ENCODE data around the gene CARMIL1.

Gene CARMIL1

DNA sequence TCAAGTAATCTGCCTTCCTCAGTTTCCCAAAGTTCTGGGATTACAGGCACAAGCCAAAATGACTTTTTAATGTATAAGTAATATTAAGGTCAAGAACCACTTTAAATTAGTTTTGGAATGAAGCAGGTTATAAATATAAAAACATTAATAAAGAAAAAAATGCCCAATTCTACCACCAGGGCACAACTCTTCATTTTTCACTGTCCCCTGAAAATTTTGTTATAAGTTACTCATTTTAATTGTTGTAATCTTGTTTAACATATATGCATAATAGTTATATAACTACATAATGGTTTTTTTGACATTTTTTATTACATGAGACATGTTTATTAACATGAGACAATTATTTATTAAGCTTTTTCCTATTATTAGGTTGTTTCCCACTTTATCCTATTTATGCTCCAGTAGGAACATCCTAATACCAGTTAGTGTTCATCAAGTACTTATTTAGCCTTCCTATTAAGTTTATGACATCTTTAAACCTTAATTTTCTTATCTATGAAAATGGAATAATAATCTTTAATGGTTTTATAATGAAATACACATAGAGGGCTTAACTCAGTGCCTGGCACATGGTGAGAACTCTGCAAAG, 190.7 kb downstream of the CARMIL1 start:
- TF ChIP-seq, protein P1, sequence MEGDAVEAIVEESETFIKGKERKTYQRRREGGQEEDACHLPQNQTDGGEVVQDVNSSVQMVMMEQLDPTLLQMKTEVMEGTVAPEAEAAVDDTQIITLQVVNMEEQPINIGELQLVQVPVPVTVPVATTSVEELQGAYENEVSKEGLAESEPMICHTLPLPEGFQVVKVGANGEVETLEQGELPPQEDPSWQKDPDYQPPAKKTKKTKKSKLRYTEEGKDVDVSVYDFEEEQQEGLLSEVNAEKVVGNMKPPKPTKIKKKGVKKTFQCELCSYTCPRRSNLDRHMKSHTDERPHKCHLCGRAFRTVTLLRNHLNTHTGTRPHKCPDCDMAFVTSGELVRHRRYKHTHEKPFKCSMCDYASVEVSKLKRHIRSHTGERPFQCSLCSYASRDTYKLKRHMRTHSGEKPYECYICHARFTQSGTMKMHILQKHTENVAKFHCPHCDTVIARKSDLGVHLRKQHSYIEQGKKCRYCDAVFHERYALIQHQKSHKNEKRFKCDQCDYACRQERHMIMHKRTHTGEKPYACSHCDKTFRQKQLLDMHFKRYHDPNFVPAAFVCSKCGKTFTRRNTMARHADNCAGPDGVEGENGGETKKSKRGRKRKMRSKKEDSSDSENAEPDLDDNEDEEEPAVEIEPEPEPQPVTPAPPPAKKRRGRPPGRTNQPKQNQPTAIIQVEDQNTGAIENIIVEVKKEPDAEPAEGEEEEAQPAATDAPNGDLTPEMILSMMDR (IDR thresholded peaks at IDR 0.05), result no peak

DNA sequence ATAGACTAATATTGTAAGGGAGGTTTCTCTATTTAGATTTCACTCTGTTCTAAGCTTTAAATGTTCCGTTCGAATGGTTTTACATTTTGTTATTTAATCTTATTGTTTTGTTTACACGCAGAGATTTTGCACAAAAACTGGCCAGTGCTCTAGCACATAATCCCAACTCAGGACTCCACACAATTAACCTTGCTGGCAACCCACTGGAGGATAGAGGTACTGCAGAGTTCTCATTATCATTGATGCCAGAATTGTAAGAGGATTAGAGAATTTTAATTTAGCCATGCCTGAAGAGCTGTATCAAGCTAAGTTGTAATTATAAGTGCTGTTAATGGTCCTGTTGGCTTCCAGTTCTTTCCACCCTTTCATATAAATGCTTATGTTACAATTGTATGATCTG, 193.1 kb downstream of the CARMIL1 start:
- TF ChIP-seq, protein P1 (IDR thresholded peaks at IDR 0.05), result peak; percentile 11; the same call in 1 of the 2 replicates

DNA sequence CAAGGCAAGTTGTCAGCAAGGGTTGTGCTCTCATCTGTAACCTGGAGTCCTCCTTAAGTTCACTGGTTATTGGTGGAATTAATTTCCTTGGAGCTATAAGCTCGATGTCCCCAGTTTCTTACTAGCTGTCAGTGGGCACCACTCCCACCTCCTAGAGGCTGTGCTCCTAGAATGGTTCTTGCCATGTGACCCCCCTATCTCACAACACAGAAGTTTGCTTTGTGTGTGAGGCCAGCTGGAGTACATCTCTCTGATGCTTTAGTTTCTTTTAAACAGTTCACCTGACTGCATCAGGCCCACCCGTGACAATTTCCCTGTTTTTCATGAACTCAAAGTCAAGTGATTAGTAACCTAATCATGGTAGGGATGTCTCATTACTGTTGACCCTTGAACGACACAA, 193.7 kb downstream of the CARMIL1 start:
- TF ChIP-seq, protein P1 (IDR thresholded peaks at IDR 0.05), result no peak

DNA sequence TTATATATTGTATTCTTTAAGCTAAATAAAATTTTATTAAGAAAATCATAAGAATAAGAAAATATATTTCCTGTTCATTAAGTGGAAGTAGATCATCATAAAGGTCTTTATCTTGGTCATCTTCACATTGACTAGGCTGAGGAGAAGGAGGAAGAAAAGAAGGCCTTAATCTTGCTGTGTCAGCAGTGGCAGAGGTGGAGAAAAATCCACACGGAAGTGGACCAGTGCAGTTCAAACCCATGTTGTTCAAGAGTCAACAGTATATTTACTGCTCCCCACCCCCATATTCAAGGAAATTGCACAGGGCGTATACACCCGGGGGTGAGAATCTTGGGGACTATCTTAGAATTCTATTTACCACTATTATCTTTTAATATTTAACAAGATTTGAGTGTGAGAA, 194.3 kb downstream of the CARMIL1 start:
- TF ChIP-seq, protein P1 (IDR thresholded peaks at IDR 0.05), result no peak

DNA sequence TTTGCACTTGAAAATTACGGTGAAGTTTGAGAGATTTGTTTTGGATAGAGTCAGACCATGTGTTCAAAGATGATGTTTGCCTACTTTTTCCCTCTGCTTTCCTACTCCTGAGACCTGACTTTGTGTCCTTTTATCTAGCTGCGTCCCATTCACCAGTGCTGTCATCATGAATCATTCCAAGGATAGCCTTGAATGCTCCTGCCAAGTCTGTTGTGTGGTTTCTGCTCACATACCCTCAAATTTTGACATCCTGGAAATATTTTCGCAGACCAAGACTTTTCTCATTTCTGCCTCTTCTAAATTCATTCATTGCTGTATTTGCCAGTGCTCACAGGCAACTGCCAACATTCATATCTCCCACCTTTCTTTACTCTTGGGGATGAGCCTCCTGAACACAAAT, 197.0 kb downstream of the CARMIL1 start:
- TF ChIP-seq, protein P1 (IDR thresholded peaks at IDR 0.05), result no peak

DNA sequence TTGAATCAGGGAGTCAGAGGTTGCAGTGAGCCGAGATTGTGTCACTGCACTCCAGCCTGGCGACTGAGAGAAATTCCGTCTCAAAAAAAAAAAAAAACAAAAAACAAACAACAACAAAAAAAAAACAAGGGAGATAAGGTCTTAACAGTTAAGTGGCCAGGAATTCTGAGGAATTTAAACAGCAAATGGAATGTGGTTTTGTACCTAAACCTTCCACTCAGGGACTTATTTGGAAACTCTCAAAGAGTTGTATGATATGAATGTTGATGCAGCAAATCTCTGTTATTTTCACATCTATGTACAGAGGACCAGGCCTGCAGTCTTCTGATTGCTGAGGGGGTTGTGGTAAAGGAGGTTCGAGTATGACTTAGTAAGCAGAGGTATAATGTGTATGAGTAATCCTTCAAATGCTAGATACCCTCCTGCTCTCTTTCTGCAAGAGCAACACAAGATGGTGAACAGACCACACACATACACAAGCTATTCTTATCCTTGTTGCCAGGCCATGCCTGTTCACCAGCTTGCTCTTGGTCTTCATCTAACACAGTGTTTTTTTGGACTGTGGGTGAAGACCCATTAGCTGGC, 197.9 kb downstream of the CARMIL1 start:
- TF ChIP-seq, protein P1 (IDR thresholded peaks at IDR 0.05), result no peak

DNA sequence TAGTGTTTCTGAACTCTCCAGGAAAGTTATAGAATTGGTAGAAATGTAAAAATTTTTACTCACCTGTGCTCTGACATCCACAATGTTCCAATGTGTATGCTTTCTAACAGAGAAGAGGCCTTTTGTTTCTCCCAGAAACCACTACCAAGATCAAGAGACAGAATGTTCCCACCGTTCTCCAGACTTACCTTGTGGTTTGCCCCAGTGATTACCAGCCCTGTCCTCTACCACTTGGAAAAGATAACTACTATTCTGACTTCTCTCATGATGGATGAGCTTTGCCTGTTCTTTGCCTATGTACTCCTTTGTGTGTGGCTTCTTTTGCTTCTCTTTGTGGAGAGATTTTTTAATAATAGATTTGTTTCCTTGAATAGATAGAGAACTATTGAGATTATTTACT, 199.8 kb downstream of the CARMIL1 start:
- TF ChIP-seq, protein P1 (IDR thresholded peaks at IDR 0.05), result no peak

DNA sequence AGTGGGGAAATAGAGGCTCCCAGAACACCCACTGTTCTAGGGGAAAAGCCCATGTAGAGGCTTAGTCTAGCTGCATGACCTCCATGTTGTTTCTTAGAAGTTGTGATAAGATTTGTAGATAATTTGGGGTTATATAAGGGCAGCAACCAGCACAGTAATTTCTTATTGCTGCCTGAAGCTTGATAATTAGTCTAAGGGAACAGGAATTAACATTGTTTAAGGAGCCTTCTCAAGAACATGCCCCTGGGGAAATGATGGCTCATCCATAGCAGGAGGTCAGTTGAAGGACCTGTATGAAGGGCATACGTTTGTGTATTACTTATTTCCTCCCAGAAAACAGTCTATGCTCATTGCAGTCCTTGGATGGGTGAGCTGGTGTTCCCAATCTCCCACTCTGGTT, 202.1 kb downstream of the CARMIL1 start:
- TF ChIP-seq, protein P1 (IDR thresholded peaks at IDR 0.05), result no peak
